ENCODE measurements around the gene PARP2. TPM values are rescaled to one million over a fixed set of nuclear protein-coding genes. Genes with fewer than 3 reads are reported as not detected.
A peak's percentile ranks its signal among the peaks of the same experiment; 100 is the strongest.
"Not testable (repeated sequence)": the region's sequence is repeated elsewhere in the genome, so short reads cannot be mapped to it uniquely, and the experiment has no call there.

The PARP2 gene
- total RNA-seq, 4 donors from 2014 or later: 8.2 to 18.1 (median 9.9) TPM

DNA sequence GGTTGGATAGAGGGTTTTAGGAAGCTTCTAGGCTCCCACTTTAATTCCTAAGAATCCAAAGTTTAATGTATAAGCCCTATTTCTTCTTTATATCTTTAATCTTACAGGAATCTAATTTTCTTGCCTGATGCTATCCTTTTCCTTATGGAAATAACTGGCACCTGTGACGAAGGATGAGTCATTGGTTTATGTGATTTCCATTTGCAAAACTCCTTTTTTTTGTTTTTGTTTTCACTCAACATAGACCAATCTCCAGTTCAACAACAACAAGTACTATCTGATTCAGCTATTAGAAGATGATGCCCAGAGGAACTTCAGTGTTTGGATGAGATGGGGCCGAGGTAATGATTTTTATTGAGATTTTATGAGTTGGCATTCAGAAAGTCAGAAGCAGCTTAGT is 6.8 kb downstream of the PARP2 start:
- 71 to 100% methylated on average over 2 of the region's 2 CpGs for WGBS, 2 donors (ENCODE audit: low coverage in 1 of 2)
- H3K36me3 ChIP-seq: peaks cover 0 to 97% of the 10 kb centered on the region in 2 donors

DNA sequence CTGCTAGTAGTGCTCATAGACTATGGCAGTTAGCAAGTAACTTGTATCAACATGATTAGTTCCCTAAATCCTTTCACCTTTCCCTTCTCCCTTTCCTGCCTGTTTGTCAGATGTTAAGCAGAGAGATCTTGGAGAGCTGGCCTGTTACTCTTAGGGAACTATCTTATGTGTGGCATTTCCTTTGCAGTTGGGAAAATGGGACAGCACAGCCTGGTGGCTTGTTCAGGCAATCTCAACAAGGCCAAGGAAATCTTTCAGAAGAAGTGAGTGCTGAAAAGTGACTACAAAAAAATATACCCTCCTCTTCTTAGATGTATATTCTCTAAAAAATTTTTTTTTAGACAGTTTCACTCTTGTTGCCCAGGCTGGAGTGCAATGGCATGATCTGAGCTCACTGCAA is 7.4 kb downstream of the PARP2 start:
- no peaks in the 10 kb centered on the region for H3K4me1 ChIP-seq
- no peaks in the 10 kb centered on the region for H3K9me3 ChIP-seq
- H3K36me3 ChIP-seq: peaks cover 0 to 97% of the 10 kb centered on the region in 2 donors
- H3K27me3 ChIP-seq: no peaks in the 10 kb centered on the region
- ATAC-seq: no peak
- no peak overlapping the region for H3K27ac ChIP-seq
- H3K4me3 ChIP-seq: no peak overlapping the region
- no peak for TF ChIP-seq EP300 (IDR thresholded peaks at IDR 0.05)
- TF ChIP-seq, protein P1, sequence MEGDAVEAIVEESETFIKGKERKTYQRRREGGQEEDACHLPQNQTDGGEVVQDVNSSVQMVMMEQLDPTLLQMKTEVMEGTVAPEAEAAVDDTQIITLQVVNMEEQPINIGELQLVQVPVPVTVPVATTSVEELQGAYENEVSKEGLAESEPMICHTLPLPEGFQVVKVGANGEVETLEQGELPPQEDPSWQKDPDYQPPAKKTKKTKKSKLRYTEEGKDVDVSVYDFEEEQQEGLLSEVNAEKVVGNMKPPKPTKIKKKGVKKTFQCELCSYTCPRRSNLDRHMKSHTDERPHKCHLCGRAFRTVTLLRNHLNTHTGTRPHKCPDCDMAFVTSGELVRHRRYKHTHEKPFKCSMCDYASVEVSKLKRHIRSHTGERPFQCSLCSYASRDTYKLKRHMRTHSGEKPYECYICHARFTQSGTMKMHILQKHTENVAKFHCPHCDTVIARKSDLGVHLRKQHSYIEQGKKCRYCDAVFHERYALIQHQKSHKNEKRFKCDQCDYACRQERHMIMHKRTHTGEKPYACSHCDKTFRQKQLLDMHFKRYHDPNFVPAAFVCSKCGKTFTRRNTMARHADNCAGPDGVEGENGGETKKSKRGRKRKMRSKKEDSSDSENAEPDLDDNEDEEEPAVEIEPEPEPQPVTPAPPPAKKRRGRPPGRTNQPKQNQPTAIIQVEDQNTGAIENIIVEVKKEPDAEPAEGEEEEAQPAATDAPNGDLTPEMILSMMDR (IDR thresholded peaks at IDR 0.05): peak in 1 of 4 experiments; percentile 24

More for the DNA sequence above, 6.8 kb downstream of the PARP2 start:
- H3K4me3 ChIP-seq: no peak overlapping the region
- H3K4me1 ChIP-seq: no peaks in the 10 kb centered on the region
- no peaks in the 10 kb centered on the region for H3K9me3 ChIP-seq
- TF ChIP-seq POLR2AphosphoS5 (IDR thresholded peaks at IDR 0.05) (no peak), EP300 (IDR thresholded peaks at IDR 0.05) (no peak), POLR2A (IDR thresholded peaks at IDR 0.05) (no peak)
- TF ChIP-seq, protein P1 (IDR thresholded peaks at IDR 0.05): no peak
- H3K27me3 ChIP-seq: no peaks in the 10 kb centered on the region
- no peak overlapping the region for H3K27ac ChIP-seq
- no peak for ATAC-seq

DNA sequence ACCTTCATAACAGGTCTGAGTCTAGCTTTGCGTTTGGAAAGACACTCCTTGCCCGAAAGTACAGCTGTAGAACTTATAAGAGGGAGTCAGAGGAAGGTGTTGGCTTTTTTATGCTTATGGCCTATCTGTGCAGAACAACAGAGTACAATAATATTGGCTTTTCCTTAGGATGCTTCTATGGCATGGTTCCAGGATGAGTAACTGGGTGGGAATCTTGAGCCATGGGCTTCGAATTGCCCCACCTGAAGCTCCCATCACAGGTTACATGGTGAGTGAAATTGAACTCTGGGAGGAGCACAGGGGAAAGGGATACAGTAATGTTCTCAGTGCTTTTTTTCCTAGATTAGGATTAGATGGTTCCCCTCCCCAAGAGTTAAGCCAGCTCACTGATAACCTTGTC is 13.0 kb downstream of the PARP2 start:
- H3K9me3 ChIP-seq: no peaks in the 10 kb centered on the region
- TF ChIP-seq EP300 (IDR thresholded peaks at IDR 0.05) (no peak), POLR2A (IDR thresholded peaks at IDR 0.05) (no peak), POLR2AphosphoS5 (IDR thresholded peaks at IDR 0.05) (no peak)
- TF ChIP-seq, protein P1 (IDR thresholded peaks at IDR 0.05): no peak
- H3K4me1 ChIP-seq: no peaks in the 10 kb centered on the region
- H3K27me3 ChIP-seq: no peaks in the 10 kb centered on the region
- H3K27ac ChIP-seq: no peak overlapping the region
- peaks cover 0 to 75% of the 10 kb centered on the region in 2 donors for H3K36me3 ChIP-seq
- 81 to 100% methylated on average over 1 to 3 of the region's 3 CpGs for WGBS, 2 donors (ENCODE audit: low coverage in 1 of 2)
- H3K4me3 ChIP-seq: no peak overlapping the region
- ATAC-seq: no peak

DNA sequence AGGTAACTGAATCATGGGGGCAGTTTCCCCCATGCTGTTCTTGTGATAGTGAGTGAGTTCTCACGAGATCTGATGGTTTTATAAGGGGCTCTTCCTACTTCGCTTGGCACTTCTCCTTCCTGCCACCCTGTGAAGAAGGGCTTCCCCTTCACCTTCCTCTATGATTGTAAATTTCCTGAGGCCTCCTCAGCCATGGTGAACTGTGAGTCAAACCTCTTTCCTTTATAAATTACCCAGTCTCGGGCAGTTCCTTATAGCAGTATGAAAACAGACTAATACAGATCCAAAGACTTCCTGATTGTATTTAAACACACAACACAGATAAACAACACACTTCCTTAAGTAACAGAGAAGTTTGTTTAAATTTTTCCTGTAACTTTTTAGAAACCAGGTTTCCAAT is 15.0 kb downstream of the PARP2 start:
- not testable (repeated sequence) for ATAC-seq
- 83 to 84% methylated on average over 2 of the region's 3 CpGs for WGBS, 2 donors (ENCODE audit: low coverage in 1 of 2)
- H3K36me3 ChIP-seq: peaks cover 0 to 72% of the 10 kb centered on the region in 2 donors

DNA sequence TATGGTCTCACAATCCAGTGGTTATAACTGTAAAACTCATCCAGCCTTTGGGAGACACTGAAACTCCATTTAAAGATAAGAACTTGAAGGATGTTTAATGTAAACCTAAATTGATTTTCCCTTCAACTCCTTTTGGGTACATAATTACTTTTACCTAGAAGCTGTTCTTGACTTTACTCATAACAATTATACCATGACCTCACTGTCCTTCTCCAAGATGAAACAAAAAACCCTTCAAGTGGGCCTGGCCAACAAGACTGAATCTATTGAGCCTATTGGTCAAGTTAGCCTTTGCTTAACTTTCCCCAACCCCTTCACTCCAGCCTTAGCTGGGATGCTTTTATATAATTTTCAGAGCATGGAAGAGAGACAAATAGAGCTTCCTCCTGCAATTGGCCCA is 22.5 kb downstream of the PARP2 start:
- H3K9me3 ChIP-seq: no peaks in the 10 kb centered on the region
- ATAC-seq: no peak
- no peak for TF ChIP-seq EP300 (IDR thresholded peaks at IDR 0.05)
- no peak for TF ChIP-seq POLR2AphosphoS5 (IDR thresholded peaks at IDR 0.05)
- TF ChIP-seq, protein P1 (IDR thresholded peaks at IDR 0.05): no peak
- no peak for TF ChIP-seq POLR2A (IDR thresholded peaks at IDR 0.05)
- H3K27me3 ChIP-seq: no peaks in the 10 kb centered on the region
- H3K4me1 ChIP-seq: no peaks in the 10 kb centered on the region
- peaks cover 0 to 92% of the 10 kb centered on the region in 2 donors for H3K36me3 ChIP-seq
- no peak overlapping the region for H3K4me3 ChIP-seq
- H3K27ac ChIP-seq: no peak overlapping the region

More for the DNA sequence above, 15.0 kb downstream of the PARP2 start:
- H3K27ac ChIP-seq, H3K4me1 ChIP-seq, H3K27me3 ChIP-seq, H3K9me3 ChIP-seq, H3K4me3 ChIP-seq: not testable (repeated sequence)

DNA sequence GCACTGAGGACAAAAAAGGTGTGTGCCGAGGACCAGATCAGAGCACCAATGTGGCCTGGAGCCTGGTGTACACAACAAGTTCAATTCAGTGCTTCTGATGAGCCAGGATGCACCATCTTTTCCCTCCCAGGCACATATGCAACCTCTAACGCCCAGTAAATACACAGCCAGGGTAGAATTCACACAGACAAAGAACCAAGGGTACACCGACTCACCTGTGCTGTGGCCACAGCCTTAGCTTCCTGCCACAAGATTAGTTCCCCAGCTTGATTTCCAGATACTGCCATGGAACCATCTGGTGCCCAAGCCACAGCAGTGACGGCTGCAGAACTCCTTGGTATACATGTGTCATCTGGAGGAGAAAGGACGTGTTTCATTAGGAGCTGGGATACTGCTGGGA is 29.4 kb downstream of the PARP2 start:
- TF ChIP-seq POLR2A (IDR thresholded peaks at IDR 0.05) (no peak), EP300 (IDR thresholded peaks at IDR 0.05) (no peak), POLR2AphosphoS5 (IDR thresholded peaks at IDR 0.05) (no peak)
- no peak for ATAC-seq
- Histone ChIP-seq H3K36me3 (peaks cover 0 to 100% of the 10 kb centered on the region in 2 donors), H3K9me3 (no peaks in the 10 kb centered on the region), H3K4me3 (no peak overlapping the region), H3K27me3 (no peaks in the 10 kb centered on the region), H3K27ac (no peak overlapping the region), H3K4me1 (no peaks in the 10 kb centered on the region)
- 71 to 100% methylated on average over 1 to 3 of the region's 5 CpGs for WGBS, 2 donors (ENCODE audit: low coverage in 1 of 2)
